Hepatocyte (in vitro differentiated cells): ENCODE measurements around the gene CSPG5. TPM values are rescaled to one million over a fixed set of nuclear protein-coding genes. Genes with fewer than 3 reads are reported as not detected.
A peak's percentile ranks its signal among the peaks of the same experiment; 100 is the strongest.

Experiments
- DNase-seq: peaks from one replicate; pipeline ENCODE4 v3.0.0-alpha.2; 2016; ENCODE audit warnings: low spot score
- H2AFZ ChIP-seq: fragments of 200-600 bp; sonication (generic); 2 replicates; pipeline ENCODE4 v1.6.0; 2016; ENCODE audit warnings: antibody characterized with exemption, mild to moderate bottlenecking
- H3K27ac ChIP-seq: fragments of 200-600 bp; sonication (generic); 2 replicates; pipeline ENCODE4 v1.5.1; 2016; ENCODE audit warnings: mild to moderate bottlenecking
- H3K27me3 ChIP-seq: fragments of 200-600 bp; sonication (generic); 2 replicates; pipeline ENCODE4 v1.6.1; 2016
- H3K36me3 ChIP-seq: fragments of 200-600 bp; sonication (generic); replicated peaks from 2 replicates; pipeline ENCODE4 v1.5.1; 2016; ENCODE audit warnings: low read depth; ENCODE audit not compliant: insufficient read depth
- H3K4me1 ChIP-seq: fragments of 200-600 bp; sonication (generic); 2 replicates; pipeline ENCODE4 v1.5.1; 2016; ENCODE audit warnings: mild to moderate bottlenecking, moderate library complexity; ENCODE audit not compliant: insufficient read depth
- H3K4me2 ChIP-seq: fragments of 200-600 bp; sonication (generic); 2 replicates; pipeline ENCODE4 v1.6.0; 2016
- H3K4me3 ChIP-seq: fragments of 200-600 bp; sonication (generic); 2 replicates; pipeline ENCODE4 v1.5.1; 2016; ENCODE audit warnings: mild to moderate bottlenecking
- H3K79me2 ChIP-seq: fragments of 200-600 bp; sonication (generic); 2 replicates; pipeline ENCODE4 v1.6.0; 2017; ENCODE audit warnings: mild to moderate bottlenecking
- H3K9me2 ChIP-seq: fragments of 200-600 bp; sonication (generic); replicated peaks from 2 replicates; pipeline ENCODE4 v1.6.0; 2017; ENCODE audit warnings: mild to moderate bottlenecking; ENCODE audit not compliant: insufficient read depth
- H3K9me3 ChIP-seq: fragments of 200-600 bp; sonication (generic); 2 replicates; pipeline ENCODE4 v1.5.1; 2016; ENCODE audit warnings: low read depth, mild to moderate bottlenecking
- H4K20me1 ChIP-seq: fragments of 200-600 bp; sonication (generic); 2 replicates; pipeline ENCODE4 v1.6.0; 2016; ENCODE audit warnings: mild to moderate bottlenecking; ENCODE audit not compliant: insufficient read depth, poor library complexity, severe bottlenecking
- EZH2 ChIP-seq: fragments of 200-600 bp; sonication (generic); IDR thresholded peaks from 2 replicates; pipeline ENCODE4 v1.6.1; 2016; ENCODE audit warnings: antibody characterized with exemption, mild to moderate bottlenecking, borderline replicate concordance
- EZH2phosphoT487 ChIP-seq: fragments of 200-600 bp; sonication (generic); IDR thresholded peaks from one replicate; pipeline ENCODE4 v1.6.1; 2018; ENCODE audit warnings: antibody characterized with exemption, mild to moderate bottlenecking, low read depth, moderate library complexity; ENCODE audit not compliant: unreplicated experiment, severe bottlenecking
- WGBS: methylation state at CpG from one replicate; pipeline ENCODE4 v1.1.6; 2016; ENCODE audit warnings: low lambda C conversion rate; ENCODE audit errors: missing lambda C conversion rate; 5-methylcytosine and 5-hydroxymethylcytosine counted together
- polyA plus RNA-seq: library from polyadenylated mRNA; unstranded; fragments of >200 nt; fragmentation: Nextera tagmentation; extraction: Ambion mirVana; gene quantifications from 2 replicates; pipeline ENCODE4 v1.2.1, GENCODE V29; 2016
- total RNA-seq: library from RNA; depleted of rRNA; stranded (reverse); fragments of >200 nt; gene quantifications from 2 replicates; pipeline ENCODE4 v1.2.3, GENCODE V29; 2014
- TF ChIP-seq, protein P1 (sequence below): fragments of 200-600 bp; sonication (generic); IDR thresholded peaks from 2 replicates; pipeline ENCODE4 v1.5.1; 2016; ENCODE audit warnings: antibody characterized with exemption, mild to moderate bottlenecking; ENCODE audit not compliant: poor library complexity

The CSPG5 gene
- total and polyA plus RNA-seq, 2 experiments from 2014 or later, result 0.34 to 0.47 TPM

DNA sequence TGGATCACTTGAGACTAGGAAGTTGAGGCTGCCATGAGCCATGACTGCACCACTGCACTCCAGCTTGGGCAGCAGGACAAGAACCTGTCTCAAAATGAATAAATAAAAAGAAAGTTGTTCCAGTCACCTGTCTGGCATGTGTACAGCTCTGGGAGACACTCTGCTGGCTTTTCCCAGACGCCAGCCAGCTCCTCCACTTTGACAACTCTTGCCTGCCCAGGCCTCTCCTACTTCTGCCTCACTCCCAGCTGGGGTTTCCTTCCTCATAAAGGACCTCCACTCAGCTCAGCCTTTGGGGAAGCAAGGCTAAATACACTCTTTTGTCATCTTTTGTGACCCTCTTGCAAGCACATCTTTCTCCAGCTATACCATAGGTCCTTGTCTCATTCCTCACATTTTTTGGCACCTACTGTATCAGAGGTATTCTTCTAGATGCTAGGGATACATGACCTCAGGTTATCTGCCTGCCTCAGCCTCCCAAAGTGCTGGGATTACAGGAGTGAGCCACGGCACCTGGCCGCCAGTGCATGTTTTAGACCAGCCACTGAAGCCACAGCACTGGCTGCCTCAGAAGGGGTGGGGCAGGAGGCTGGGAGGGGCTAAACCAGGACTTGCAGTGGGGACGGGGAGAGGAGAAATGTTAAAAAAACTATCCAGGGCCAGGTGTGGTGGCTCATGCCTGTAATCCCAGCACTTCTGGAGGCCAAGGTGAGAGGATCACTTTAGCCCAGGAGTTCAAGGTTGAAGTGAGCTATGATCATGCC lies 55.2 kb downstream of the CSPG5 start:
- no peaks in the 10 kb centered on the region for H3K9me2 ChIP-seq
- TF ChIP-seq EZH2, result no peak
- no peak for TF ChIP-seq EZH2phosphoT487
- TF ChIP-seq, protein P1, sequence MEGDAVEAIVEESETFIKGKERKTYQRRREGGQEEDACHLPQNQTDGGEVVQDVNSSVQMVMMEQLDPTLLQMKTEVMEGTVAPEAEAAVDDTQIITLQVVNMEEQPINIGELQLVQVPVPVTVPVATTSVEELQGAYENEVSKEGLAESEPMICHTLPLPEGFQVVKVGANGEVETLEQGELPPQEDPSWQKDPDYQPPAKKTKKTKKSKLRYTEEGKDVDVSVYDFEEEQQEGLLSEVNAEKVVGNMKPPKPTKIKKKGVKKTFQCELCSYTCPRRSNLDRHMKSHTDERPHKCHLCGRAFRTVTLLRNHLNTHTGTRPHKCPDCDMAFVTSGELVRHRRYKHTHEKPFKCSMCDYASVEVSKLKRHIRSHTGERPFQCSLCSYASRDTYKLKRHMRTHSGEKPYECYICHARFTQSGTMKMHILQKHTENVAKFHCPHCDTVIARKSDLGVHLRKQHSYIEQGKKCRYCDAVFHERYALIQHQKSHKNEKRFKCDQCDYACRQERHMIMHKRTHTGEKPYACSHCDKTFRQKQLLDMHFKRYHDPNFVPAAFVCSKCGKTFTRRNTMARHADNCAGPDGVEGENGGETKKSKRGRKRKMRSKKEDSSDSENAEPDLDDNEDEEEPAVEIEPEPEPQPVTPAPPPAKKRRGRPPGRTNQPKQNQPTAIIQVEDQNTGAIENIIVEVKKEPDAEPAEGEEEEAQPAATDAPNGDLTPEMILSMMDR, result no peak
- H3K4me2 ChIP-seq, result no peak overlapping the region
- no peaks in the 10 kb centered on the region for H3K36me3 ChIP-seq
- H2AFZ ChIP-seq, result no peak overlapping the region
- H3K27ac ChIP-seq, result no peak overlapping the region
- H3K4me3 ChIP-seq, result no peak overlapping the region
- no peaks in the 10 kb centered on the region for H3K27me3 ChIP-seq
- no peak for DNase-seq
- H3K79me2 ChIP-seq, result no peaks in the 10 kb centered on the region
- H4K20me1 ChIP-seq, result no peaks in the 10 kb centered on the region
- no peaks in the 10 kb centered on the region for H3K9me3 ChIP-seq
- WGBS, result 77% methylated on average over 4 of the region's 4 CpGs
- H3K4me1 ChIP-seq, result no peaks in the 10 kb centered on the region

DNA sequence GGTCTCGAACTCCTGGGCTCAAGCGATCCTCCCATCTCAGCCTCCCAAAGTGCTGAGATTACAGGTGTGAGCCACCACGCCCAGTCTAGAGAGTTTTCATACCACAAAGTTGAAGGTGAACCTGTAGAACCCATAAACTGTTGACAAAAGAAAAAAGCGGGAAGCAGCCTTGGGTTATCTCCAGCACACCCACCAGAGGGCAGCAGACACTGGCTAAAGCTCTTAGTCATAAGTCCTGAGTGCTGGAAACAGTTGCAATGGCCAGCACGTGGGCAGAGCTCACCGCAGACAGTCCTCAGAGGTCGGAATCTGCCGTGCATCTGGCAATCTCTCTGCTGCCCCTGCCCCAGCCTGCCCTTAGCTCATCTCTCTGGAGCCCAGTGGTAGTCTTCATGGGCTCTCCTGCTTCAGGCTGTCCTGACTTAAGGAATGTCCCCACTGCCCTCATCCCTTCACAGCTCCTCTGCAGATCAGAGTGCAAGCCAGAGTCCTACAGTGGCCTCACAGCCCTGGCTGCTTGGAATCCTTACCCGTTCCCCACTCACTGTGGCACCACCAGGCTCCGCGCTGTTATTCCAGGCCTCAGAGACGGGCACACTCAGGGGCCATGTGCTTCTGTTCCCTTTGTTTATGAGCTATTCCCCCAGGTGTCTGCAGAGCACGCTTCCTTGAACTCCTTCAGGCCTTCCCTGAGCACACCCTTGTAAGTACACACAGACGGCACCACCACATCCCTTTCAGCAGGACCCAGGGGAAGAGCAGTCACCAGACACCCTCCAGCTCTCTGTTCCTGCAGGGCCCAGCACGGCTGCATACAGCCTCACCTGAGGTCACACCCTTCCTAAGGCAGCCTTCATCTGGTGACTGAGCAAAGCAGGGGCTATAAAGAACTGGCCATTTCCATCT lies 56.3 kb downstream of the CSPG5 start:
- TF ChIP-seq EZH2, result no peak
- TF ChIP-seq EZH2phosphoT487, result no peak
- TF ChIP-seq, protein P1, result peak; percentile 99
- H3K36me3 ChIP-seq, result no peaks in the 10 kb centered on the region
- H3K4me1 ChIP-seq, result no peaks in the 10 kb centered on the region
- H3K9me3 ChIP-seq, result no peaks in the 10 kb centered on the region
- H3K4me3 ChIP-seq, result no peak overlapping the region
- H2AFZ ChIP-seq, result no peak overlapping the region
- no peaks in the 10 kb centered on the region for H3K9me2 ChIP-seq
- DNase-seq, result peak; percentile 93
- H4K20me1 ChIP-seq, result no peaks in the 10 kb centered on the region
- WGBS, result 38% methylated on average over 15 of the region's 15 CpGs
- no peak overlapping the region for H3K27ac ChIP-seq
- H3K79me2 ChIP-seq, result no peaks in the 10 kb centered on the region
- peak overlapping the region; percentile 40 for H3K4me2 ChIP-seq
- H3K27me3 ChIP-seq, result no peaks in the 10 kb centered on the region

DNA sequence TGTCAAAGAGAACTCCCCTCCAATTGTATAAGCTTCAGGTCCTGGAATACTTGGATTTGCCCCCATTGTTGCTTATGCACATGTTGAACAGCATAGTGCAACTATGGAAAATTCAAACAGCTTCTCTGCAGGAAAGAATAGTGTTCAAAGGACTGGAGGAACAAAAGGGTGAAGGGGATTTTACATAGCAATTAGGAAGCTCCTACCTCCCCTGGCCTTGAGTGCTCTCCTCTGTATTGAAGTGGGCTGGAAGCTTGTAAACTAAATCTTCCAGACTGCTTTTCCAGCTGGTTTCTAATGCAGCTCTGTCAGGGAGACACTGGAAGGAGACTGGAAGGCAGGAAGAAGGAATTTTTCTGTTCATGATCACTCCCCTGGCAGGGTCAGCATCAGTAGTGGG lies 57.9 kb downstream of the CSPG5 start:
- Histone ChIP-seq H3K9me2 (no peaks in the 10 kb centered on the region), H4K20me1 (no peaks in the 10 kb centered on the region), H3K36me3 (no peaks in the 10 kb centered on the region), H2AFZ (no peak overlapping the region), H3K4me1 (no peaks in the 10 kb centered on the region), H3K27ac (no peak overlapping the region), H3K27me3 (no peaks in the 10 kb centered on the region), H3K4me2 (no peak overlapping the region), H3K9me3 (no peaks in the 10 kb centered on the region), H3K4me3 (no peak overlapping the region), H3K79me2 (no peaks in the 10 kb centered on the region)
- TF ChIP-seq, protein P1, result no peak
- TF ChIP-seq EZH2phosphoT487 (no peak), EZH2 (no peak)
- DNase-seq, result no peak
